ENCODE data around the gene SNRPB.

Gene SNRPB

GRCh38 chr20:2470423-2471193, at the start of gene SNRPB (continued):
- TF ChIP-seq PRDM6 (tag by site-specific recombination; IDR thresholded peaks at IDR 0.05) (no peak; the same call in 1 of the 2 replicates), ZNF837 (tag by site-specific recombination; IDR thresholded peaks at IDR 0.05) (no peak), ZNF624 (tag by site-specific recombination; IDR thresholded peaks at IDR 0.05) (no peak), ZNF37A (tag by site-specific recombination; IDR thresholded peaks at IDR 0.05) (no peak), ZNF660 (tag by site-specific recombination; IDR thresholded peaks at IDR 0.05) (peak; percentile 95), PRDM2 (tag by site-specific recombination; IDR thresholded peaks at IDR 0.05; ENCODE audit: borderline replicate concordance) (no peak), ZNF19 (tag by site-specific recombination; IDR thresholded peaks at IDR 0.05; ENCODE audit: low read depth) (no peak), PATZ1 (tag by site-specific recombination; IDR thresholded peaks at IDR 0.05) (peak; percentile 14; the same call in 1 of the 2 replicates), BCL11A (tag by site-specific recombination; IDR thresholded peaks at IDR 0.05; ENCODE audit: low read depth) (no peak), ZBTB48 (tag by site-specific recombination; IDR thresholded peaks at IDR 0.05) (peak; percentile 38; the same call in 1 of the 2 replicates), ZFP69B (tag by site-specific recombination; IDR thresholded peaks at IDR 0.05) (peak; percentile 86), ZNF423 (tag by site-specific recombination; IDR thresholded peaks at IDR 0.05) (no peak), ZNF10 (tag by site-specific recombination; IDR thresholded peaks at IDR 0.05) (no peak), OSR2 (tag by site-specific recombination; IDR thresholded peaks at IDR 0.05) (no peak), ZBTB1 (tag by site-specific recombination; IDR thresholded peaks at IDR 0.05) (no peak), ZNF404 (tag by site-specific recombination; IDR thresholded peaks at IDR 0.05) (no peak), ZBTB8A (tag by site-specific recombination; IDR thresholded peaks at IDR 0.05) (peak; percentile 70), ZBTB21 (tag by site-specific recombination; IDR thresholded peaks at IDR 0.05) (peak; percentile 81), KLF10 (tag by site-specific recombination; IDR thresholded peaks at IDR 0.05) (peak; percentile 61; the same call in 1 of the 2 replicates)
- TF ChIP-seq, protein P1, sequence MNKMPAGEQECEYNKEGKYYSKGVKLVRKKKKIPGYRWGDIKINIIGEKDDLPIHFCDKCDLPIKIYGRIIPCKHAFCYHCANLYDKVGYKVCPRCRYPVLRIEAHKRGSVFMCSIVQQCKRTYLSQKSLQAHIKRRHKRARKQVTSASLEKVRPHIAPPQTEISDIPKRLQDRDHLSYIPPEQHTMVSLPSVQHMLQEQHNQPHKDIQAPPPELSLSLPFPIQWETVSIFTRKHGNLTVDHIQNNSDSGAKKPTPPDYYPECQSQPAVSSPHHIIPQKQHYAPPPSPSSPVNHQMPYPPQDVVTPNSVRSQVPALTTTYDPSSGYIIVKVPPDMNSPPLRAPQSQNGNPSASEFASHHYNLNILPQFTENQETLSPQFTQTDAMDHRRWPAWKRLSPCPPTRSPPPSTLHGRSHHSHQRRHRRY (tag by site-specific recombination; IDR thresholded peaks at IDR 0.05) = no peak; the same call in 1 of the 2 replicates
- TF ChIP-seq, protein P2, sequence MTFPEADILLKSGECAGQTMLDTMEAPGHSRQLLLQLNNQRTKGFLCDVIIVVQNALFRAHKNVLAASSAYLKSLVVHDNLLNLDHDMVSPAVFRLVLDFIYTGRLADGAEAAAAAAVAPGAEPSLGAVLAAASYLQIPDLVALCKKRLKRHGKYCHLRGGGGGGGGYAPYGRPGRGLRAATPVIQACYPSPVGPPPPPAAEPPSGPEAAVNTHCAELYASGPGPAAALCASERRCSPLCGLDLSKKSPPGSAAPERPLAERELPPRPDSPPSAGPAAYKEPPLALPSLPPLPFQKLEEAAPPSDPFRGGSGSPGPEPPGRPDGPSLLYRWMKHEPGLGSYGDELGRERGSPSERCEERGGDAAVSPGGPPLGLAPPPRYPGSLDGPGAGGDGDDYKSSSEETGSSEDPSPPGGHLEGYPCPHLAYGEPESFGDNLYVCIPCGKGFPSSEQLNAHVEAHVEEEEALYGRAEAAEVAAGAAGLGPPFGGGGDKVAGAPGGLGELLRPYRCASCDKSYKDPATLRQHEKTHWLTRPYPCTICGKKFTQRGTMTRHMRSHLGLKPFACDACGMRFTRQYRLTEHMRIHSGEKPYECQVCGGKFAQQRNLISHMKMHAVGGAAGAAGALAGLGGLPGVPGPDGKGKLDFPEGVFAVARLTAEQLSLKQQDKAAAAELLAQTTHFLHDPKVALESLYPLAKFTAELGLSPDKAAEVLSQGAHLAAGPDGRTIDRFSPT (tag by site-specific recombination; IDR thresholded peaks at IDR 0.05) = peak; percentile 53; the same call in 1 of the 2 replicates
- TF ChIP-seq, protein P3, sequence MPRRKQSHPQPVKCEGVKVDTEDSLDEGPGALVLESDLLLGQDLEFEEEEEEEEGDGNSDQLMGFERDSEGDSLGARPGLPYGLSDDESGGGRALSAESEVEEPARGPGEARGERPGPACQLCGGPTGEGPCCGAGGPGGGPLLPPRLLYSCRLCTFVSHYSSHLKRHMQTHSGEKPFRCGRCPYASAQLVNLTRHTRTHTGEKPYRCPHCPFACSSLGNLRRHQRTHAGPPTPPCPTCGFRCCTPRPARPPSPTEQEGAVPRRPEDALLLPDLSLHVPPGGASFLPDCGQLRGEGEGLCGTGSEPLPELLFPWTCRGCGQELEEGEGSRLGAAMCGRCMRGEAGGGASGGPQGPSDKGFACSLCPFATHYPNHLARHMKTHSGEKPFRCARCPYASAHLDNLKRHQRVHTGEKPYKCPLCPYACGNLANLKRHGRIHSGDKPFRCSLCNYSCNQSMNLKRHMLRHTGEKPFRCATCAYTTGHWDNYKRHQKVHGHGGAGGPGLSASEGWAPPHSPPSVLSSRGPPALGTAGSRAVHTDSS (tag by site-specific recombination; IDR thresholded peaks at IDR 0.05) = no peak; the same call in 1 of the 2 replicates
- TF ChIP-seq, protein P4, sequence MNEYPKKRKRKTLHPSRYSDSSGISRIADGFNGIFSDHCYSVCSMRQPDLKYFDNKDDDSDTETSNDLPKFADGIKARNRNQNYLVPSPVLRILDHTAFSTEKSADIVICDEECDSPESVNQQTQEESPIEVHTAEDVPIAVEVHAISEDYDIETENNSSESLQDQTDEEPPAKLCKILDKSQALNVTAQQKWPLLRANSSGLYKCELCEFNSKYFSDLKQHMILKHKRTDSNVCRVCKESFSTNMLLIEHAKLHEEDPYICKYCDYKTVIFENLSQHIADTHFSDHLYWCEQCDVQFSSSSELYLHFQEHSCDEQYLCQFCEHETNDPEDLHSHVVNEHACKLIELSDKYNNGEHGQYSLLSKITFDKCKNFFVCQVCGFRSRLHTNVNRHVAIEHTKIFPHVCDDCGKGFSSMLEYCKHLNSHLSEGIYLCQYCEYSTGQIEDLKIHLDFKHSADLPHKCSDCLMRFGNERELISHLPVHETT (tag by site-specific recombination; IDR thresholded peaks at IDR 0.05) = peak; percentile 91

All from HEK293 (cell line).